Myometrial cell (primary cell): ENCODE measurements around the gene NLRP2B. TPM values are rescaled to one million over a fixed set of nuclear protein-coding genes. Genes with fewer than 3 reads are reported as not detected.

Source experiments
- total RNA-seq: library from RNA; depleted of rRNA; stranded (reverse); fragments of >200 nt; gene quantifications from 2 replicates; pipeline ENCODE4 v1.2.3, GENCODE V29; 2015

Gene NLRP2B
- not detected in 2 replicates for total RNA-seq

GRCh38 chrX:57680160-57680559 lies at the start of gene NLRP2B:
TSS of gene NLRP2B (minus strand) at chrX:57680260.

Other genes starting within 250 kb of the NLRP2B start
- gene ZXDB, start 88.2 kb downstream of the NLRP2B start, total RNA-seq: 3.7 and 4.3 TPM in 2 replicates
- gene ZXDA, start 230.2 kb upstream of the NLRP2B start, total RNA-seq: 1.7 and 1.9 TPM in 2 replicates